GF-D8 (cell line): Measurements from ENCODE around the gene MACF1.

ENCODE experiments used
- DNase-seq: peaks from one replicate; lab custom pipeline; 2025; lab: John Stamatoyannopoulos, UW

The MACF1 gene

GRCh38 chr1:39310691-39311090 lies 106.2 kb downstream of the MACF1 start:
- DNase-seq = no peak

GRCh38 chr1:39317111-39317510 lies 112.6 kb downstream of the MACF1 start:
- DNase-seq = no peak

- DNase-seq = no peak
Measured at GRCh38 chr1:39317910-39318633, 113.6 kb downstream of the MACF1 start.

GRCh38 chr1:39321979-39322378 lies 117.5 kb downstream of the MACF1 start:
- DNase-seq = no peak

GRCh38 chr1:39322431-39322830 lies 117.9 kb downstream of the MACF1 start:
- DNase-seq = no peak

GRCh38 chr1:39324888-39325287 lies 120.4 kb downstream of the MACF1 start:
- no peak for DNase-seq

- no peak for DNase-seq
Measured at GRCh38 chr1:39326836-39327235, 122.3 kb downstream of the MACF1 start.

- DNase-seq = no peak
Measured at GRCh38 chr1:39328095-39328494, 123.6 kb downstream of the MACF1 start.

- no peak for DNase-seq
Measured at GRCh38 chr1:39328586-39329121, 124.2 kb downstream of the MACF1 start.

- no peak for DNase-seq
Measured at GRCh38 chr1:39331647-39332046, 127.2 kb downstream of the MACF1 start.

- DNase-seq = no peak
Measured at GRCh38 chr1:39332291-39332690, 127.8 kb downstream of the MACF1 start.

GRCh38 chr1:39332828-39333227 lies 128.3 kb downstream of the MACF1 start:
- DNase-seq = no peak

GRCh38 chr1:39333296-39333695 lies 128.8 kb downstream of the MACF1 start:
- DNase-seq = no peak

GRCh38 chr1:39335216-39335615 lies 130.7 kb downstream of the MACF1 start:
- DNase-seq = no peak

GRCh38 chr1:39337067-39337466 lies 132.6 kb downstream of the MACF1 start:
- no peak for DNase-seq

GRCh38 chr1:39342776-39343175 lies 138.3 kb downstream of the MACF1 start:
- no peak for DNase-seq

- DNase-seq = no peak
Measured at GRCh38 chr1:39344394-39345154, 140.1 kb downstream of the MACF1 start.

GRCh38 chr1:39346872-39347271 lies 142.4 kb downstream of the MACF1 start:
- DNase-seq = no peak

- DNase-seq = no peak
Measured at GRCh38 chr1:39348278-39348677, 143.8 kb downstream of the MACF1 start.

GRCh38 chr1:39352881-39353280 lies 148.4 kb downstream of the MACF1 start:
- no peak for DNase-seq

GRCh38 chr1:39354572-39354971 lies 150.1 kb downstream of the MACF1 start:
- DNase-seq = no peak

- no peak for DNase-seq
Measured at GRCh38 chr1:39358491-39358890, 154.0 kb downstream of the MACF1 start.

- DNase-seq = peak; percentile 74
Measured at GRCh38 chr1:39359028-39359570, 154.6 kb downstream of the MACF1 start.
